ENCODE data around the gene MKNK2. TPM values are rescaled to one million over a fixed set of nuclear protein-coding genes. Genes with fewer than 3 reads are reported as not detected.

MKNK2 gene
- total and polyA plus RNA-seq, 12 donors, result 107 to 260 (median 144) TPM

- peaks cover 4 to 24% (median 9%) of the 10 kb centered on the region in 9 donors for H3K4me1 ChIP-seq
- ATAC-seq (peak in 1 of 8 donors; percentile 13), DNase-seq (peak; percentile 66 to 82)
- WGBS, 2 donors, result 1 to 12% methylated on average over 5 to 19 of the region's 20 CpGs
- no peaks in the 10 kb centered on the region for H3K9me3 ChIP-seq
- intact Hi-C loops (cut with DNase I), result loop anchor here in 3 of 10 donors (5.0 kb wide), 4 partner anchors 37 to 83 kb away; partner anchors contain the start of gene MKNK2 (in 1 of the 3)
- no peak for TF ChIP-seq CTCF (IDR thresholded peaks at IDR 0.05)
- no peaks in the 10 kb centered on the region for H3K27me3 ChIP-seq
- peak within 1 kb of the TSS; percentile 10 to 66 (median 62) for H3K4me3 ChIP-seq
- H3K27ac ChIP-seq, result peak within 1 kb of the TSS in 9 of 10 donors; percentile 47 to 71 (median 64)
- H3K36me3 ChIP-seq, result no peaks in the 10 kb centered on the region
Measured at GRCh38 chr19:2015608-2015950, 35.5 kb downstream of the MKNK2 start, which contains the start of gene BTBD2. TSS of gene BTBD2 (minus strand) at chr19:2015714. CDS start at chr19:2015703, 11 bp downstream.

GRCh38 chr19:2014731-2015607 lies 36.1 kb downstream of the MKNK2 start:
- ATAC-seq (peak in 6 of 8 donors; percentile 5 to 30 (median 8)), DNase-seq (peak in 1 of 2 donors; percentile 46)
- intact Hi-C loops (cut with DNase I), result loop anchor here in 3 of 10 donors (5.0 kb wide), 4 partner anchors 37 to 83 kb away; partner anchors contain the start of gene MKNK2 (in 1 of the 3)
- no peaks in the 10 kb centered on the region for H3K27me3 ChIP-seq
- peak overlapping the region in 8 of 10 donors; percentile 34 to 71 (median 64) for H3K27ac ChIP-seq
- peak overlapping the region; percentile 10 to 66 (median 62) for H3K4me3 ChIP-seq
- 12 to 33% methylated on average over 17 to 73 of the region's 74 CpGs for WGBS, 2 donors
- no peaks in the 10 kb centered on the region for H3K9me3 ChIP-seq
- no peaks in the 10 kb centered on the region for H3K36me3 ChIP-seq
- no peak for TF ChIP-seq CTCF (IDR thresholded peaks at IDR 0.05)
- peaks cover 4 to 24% (median 9%) of the 10 kb centered on the region in 9 donors for H3K4me1 ChIP-seq

- DNase-seq, result no peak
- Histone ChIP-seq H3K4me1 (peaks cover 4 to 17% (median 8%) of the 10 kb centered on the region in 9 donors), H3K36me3 (no peaks in the 10 kb centered on the region), H3K27ac (no peak overlapping the region), H3K4me3 (peak overlapping the region in 3 of 10 donors; percentile 65 to 66 (median 65)), H3K9me3 (no peaks in the 10 kb centered on the region), H3K27me3 (no peaks in the 10 kb centered on the region)
- 80% methylated on average over 5 of the region's 5 CpGs for WGBS, 2 donors
- no peak for TF ChIP-seq CTCF (IDR thresholded peaks at IDR 0.05)
- intact Hi-C loops (cut with DNase I), result no loop called here
- peak in 3 of 8 donors; percentile 2 to 24 (median 3) for ATAC-seq
Measured at GRCh38 chr19:2014131-2014571, 36.9 kb downstream of the MKNK2 start.

- Histone ChIP-seq H3K27ac (no peak overlapping the region), H3K4me1 (peaks cover 4 to 16% (median 8%) of the 10 kb centered on the region in 9 donors), H3K9me3 (no peaks in the 10 kb centered on the region), H3K36me3 (no peaks in the 10 kb centered on the region), H3K4me3 (no peak overlapping the region), H3K27me3 (no peaks in the 10 kb centered on the region)
- TF ChIP-seq CTCF (IDR thresholded peaks at IDR 0.05), result no peak
- DNase-seq (no peak), ATAC-seq (no peak)
- 96% methylated on average over 6 of the region's 6 CpGs for WGBS, 2 donors
- intact Hi-C loops (cut with DNase I), result no loop called here
Measured at GRCh38 chr19:2013683-2013961, 37.4 kb downstream of the MKNK2 start.

All from heart right ventricle (tissue), 16 donors.